ACC112 (cell line): ENCODE measurements around the gene CCDC172.

ENCODE experiments used
- H2AFZ ChIP-seq: fragments of 200-600 bp; sonication (generic); one replicate; pipeline ENCODE4 v1.6.0; 2017; ENCODE audit warnings: antibody characterized with exemption, low read length; ENCODE audit not compliant: unreplicated experiment
- H3K27ac ChIP-seq: fragments of 200-600 bp; sonication (generic); 2 replicates; pipeline ENCODE4 v1.5.1; 2014; ENCODE audit warnings: low read depth, mild to moderate bottlenecking, antibody characterized with exemption, low read length, moderate library complexity
- H3K27me3 ChIP-seq: fragments of 200-600 bp; sonication (generic); 2 replicates; pipeline ENCODE4 v1.6.1; 2014; ENCODE audit warnings: mild to moderate bottlenecking, antibody characterized with exemption, low read length, moderate library complexity, mixed read lengths; ENCODE audit not compliant: insufficient read depth
- H3K36me3 ChIP-seq: fragments of 200-600 bp; sonication (generic); 2 replicates; pipeline ENCODE4 v1.6.1; 2016; ENCODE audit warnings: mild to moderate bottlenecking, antibody characterized with exemption, low read length, moderate library complexity, mixed read lengths; ENCODE audit not compliant: insufficient read depth
- H3K4me1 ChIP-seq: fragments of 200-600 bp; sonication (generic); one replicate; pipeline ENCODE4 v1.6.1; 2016; ENCODE audit warnings: low read length, mixed read lengths; ENCODE audit not compliant: insufficient read depth, unreplicated experiment, control insufficient read depth
- H3K4me3 ChIP-seq: fragments of 200-600 bp; sonication (generic); 2 replicates; pipeline ENCODE4 v1.5.1; 2014; ENCODE audit warnings: mild to moderate bottlenecking, low read depth, low read length
- H3K79me2 ChIP-seq: fragments of 200-600 bp; sonication (generic); one replicate; pipeline ENCODE4 v1.6.0; 2016; ENCODE audit warnings: low read length; ENCODE audit not compliant: control insufficient read depth, unreplicated experiment, insufficient read depth

CCDC172 gene

DNA sequence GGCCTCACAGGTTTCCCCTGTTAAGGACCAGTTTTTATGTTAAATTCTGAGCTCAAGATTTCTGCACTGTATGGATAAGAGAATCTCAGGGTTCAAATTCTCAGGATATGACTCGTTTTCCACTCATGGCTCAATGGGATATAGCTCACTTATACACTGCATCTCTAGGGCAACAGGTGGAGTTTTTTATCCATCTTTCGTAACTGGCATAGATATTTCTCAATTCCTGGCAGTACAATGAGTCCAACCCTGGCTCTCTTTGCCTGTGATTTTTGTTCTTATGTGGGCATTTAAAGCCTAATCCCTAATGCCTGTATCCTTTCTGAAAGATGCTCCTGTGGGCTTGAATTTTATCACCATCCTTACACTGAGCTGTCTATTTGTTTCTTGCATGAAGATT is 7.6 kb downstream of the CCDC172 start:
- no peaks in the 10 kb centered on the region for H3K36me3 ChIP-seq
- H2AFZ ChIP-seq, result no peak overlapping the region
- no peaks in the 10 kb centered on the region for H3K4me1 ChIP-seq
- H3K27me3 ChIP-seq, result no peaks in the 10 kb centered on the region
- no peaks in the 10 kb centered on the region for H3K79me2 ChIP-seq
- no peak overlapping the region for H3K27ac ChIP-seq
- H3K4me3 ChIP-seq, result no peak overlapping the region

DNA sequence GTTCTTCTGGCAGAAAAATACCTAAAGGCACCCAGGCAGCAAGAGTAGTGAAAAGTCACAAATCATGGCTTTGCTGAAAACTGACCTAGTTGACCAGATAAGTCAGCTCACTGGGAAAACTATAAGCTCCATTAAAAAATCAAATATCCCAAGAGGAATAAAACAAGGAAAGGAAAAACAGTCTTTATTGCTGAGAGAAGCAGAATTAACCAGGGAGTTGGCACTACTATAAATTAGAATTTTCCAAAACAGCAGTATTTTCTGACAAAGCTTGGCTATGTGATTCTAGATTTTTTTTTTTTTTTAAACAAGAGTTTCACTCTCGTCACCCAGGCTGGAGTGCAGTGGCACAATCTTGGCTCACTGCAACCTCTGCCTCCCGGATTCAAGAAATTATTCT is 12.6 kb downstream of the CCDC172 start:
- no peaks in the 10 kb centered on the region for H3K4me1 ChIP-seq
- H3K4me3 ChIP-seq, result no peak overlapping the region
- H3K79me2 ChIP-seq, result no peaks in the 10 kb centered on the region
- H3K27me3 ChIP-seq, result no peaks in the 10 kb centered on the region
- no peaks in the 10 kb centered on the region for H3K36me3 ChIP-seq
- H3K27ac ChIP-seq, result no peak overlapping the region
- H2AFZ ChIP-seq, result no peak overlapping the region

DNA sequence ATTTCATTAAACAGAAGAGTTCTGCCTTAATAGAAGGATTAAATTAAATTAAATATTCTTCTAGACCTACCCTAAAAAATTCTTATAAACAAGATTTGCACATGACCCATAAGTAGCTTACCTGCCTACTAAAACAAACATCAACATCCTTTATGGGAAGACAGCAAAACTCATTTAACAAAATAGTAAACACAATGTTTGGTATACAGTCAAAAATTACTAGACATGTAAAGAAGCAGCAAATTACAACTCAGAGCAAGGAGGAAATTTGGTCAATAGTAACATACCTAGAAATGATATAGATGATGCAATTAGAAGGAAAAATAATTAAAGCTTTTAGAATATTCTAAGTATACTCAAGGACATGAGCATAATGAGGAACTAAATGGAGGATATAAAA is 27.9 kb downstream of the CCDC172 start:
- Histone ChIP-seq H3K27ac (no peak overlapping the region), H3K4me1 (no peaks in the 10 kb centered on the region), H3K27me3 (peaks cover 5% of the 10 kb centered on the region; the same call in 1 of the 2 replicates), H2AFZ (no peak overlapping the region), H3K79me2 (no peaks in the 10 kb centered on the region), H3K4me3 (no peak overlapping the region), H3K36me3 (no peaks in the 10 kb centered on the region)

GRCh38 chr10:116353817-116354216 is 29.6 kb downstream of the CCDC172 start:
- H3K4me3 ChIP-seq, result no peak overlapping the region
- H3K79me2 ChIP-seq, result no peaks in the 10 kb centered on the region
- no peak overlapping the region for H2AFZ ChIP-seq
- H3K4me1 ChIP-seq, result no peaks in the 10 kb centered on the region
- no peaks in the 10 kb centered on the region for H3K36me3 ChIP-seq
- peaks cover 5% of the 10 kb centered on the region; the same call in 1 of the 2 replicates for H3K27me3 ChIP-seq
- H3K27ac ChIP-seq, result no peak overlapping the region

DNA sequence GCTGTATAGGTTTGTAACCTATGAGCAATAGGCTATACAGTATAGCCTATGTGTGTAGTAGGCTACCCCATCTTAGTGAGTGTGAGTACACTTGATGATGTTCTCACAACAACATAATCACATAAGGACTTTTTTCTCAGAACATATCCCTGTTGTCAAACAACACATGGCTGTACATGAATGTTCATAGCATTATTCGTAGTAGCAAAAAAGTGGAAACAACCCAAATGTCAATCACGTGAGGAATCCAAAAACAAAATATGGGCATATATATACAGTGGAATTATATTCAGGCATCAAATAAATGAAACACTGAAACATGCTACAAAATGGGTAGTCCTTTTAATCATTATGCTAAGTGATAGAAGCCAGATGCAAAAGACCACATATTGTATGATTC is 31.1 kb downstream of the CCDC172 start:
- Histone ChIP-seq H3K79me2 (no peaks in the 10 kb centered on the region), H3K4me3 (no peak overlapping the region), H2AFZ (no peak overlapping the region)

GRCh38 chr10:116356833-116357232 is 32.6 kb downstream of the CCDC172 start:
- no peaks in the 10 kb centered on the region for H3K27me3 ChIP-seq
- H3K4me1 ChIP-seq, result no peaks in the 10 kb centered on the region
- no peak overlapping the region for H3K4me3 ChIP-seq
- no peak overlapping the region for H2AFZ ChIP-seq
- H3K27ac ChIP-seq, result no peak overlapping the region
- H3K36me3 ChIP-seq, result no peaks in the 10 kb centered on the region
- no peaks in the 10 kb centered on the region for H3K79me2 ChIP-seq

More for the DNA sequence above, 31.1 kb downstream of the CCDC172 start:
- Histone ChIP-seq H3K27me3 (no peaks in the 10 kb centered on the region), H3K36me3 (no peaks in the 10 kb centered on the region), H3K27ac (no peak overlapping the region), H3K4me1 (no peaks in the 10 kb centered on the region)

DNA sequence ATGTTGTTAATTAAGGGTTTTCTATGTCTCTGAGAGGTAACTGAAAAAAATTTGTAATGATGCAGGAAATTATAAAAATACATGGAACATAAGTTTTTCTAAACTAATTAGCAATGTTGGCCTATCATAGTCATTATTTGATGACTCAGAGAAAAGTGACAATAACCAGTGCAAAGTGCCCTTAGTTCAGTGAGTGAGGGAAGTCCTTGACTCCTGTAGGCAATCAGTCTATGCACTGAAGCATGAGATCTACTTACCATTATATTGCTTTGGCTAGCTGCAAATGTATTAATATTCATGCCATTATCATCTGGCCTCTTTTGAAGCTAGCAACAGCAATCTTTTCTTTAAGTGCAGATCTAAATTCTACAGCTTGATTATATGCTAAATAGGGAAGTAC is 40.6 kb downstream of the CCDC172 start:
- Histone ChIP-seq H2AFZ (no peak overlapping the region), H3K4me3 (no peak overlapping the region), H3K27ac (no peak overlapping the region), H3K27me3 (no peaks in the 10 kb centered on the region), H3K36me3 (no peaks in the 10 kb centered on the region), H3K79me2 (no peaks in the 10 kb centered on the region), H3K4me1 (no peaks in the 10 kb centered on the region)

DNA sequence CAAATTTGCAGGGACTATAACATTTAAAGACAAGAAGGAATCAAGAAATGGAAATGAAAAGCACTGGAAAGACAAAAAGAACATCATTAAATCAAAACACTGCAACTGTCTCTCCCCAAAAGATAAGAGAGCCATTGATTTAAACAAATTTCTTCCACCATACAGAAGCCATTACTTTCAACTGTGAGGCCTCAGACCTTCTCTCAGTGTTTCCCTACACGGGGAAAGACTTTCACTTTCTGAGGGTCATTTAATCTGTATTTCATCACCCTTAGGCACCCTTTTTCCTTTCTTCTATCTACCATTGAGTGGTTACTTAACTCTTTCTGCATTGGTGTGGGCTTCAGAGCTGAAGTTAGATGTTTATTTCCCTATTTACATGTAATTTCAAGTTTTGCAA is 47.5 kb downstream of the CCDC172 start:
- no peaks in the 10 kb centered on the region for H3K27me3 ChIP-seq
- H2AFZ ChIP-seq, result peak overlapping the region; percentile 70
- no peaks in the 10 kb centered on the region for H3K79me2 ChIP-seq
- H3K36me3 ChIP-seq, result no peaks in the 10 kb centered on the region
- peak overlapping the region; percentile 75 for H3K4me3 ChIP-seq
- H3K27ac ChIP-seq, result peak overlapping the region; percentile 19; the same call in 1 of the 2 replicates
- no peaks in the 10 kb centered on the region for H3K4me1 ChIP-seq

- H3K79me2 ChIP-seq, result no peaks in the 10 kb centered on the region
- no peak overlapping the region for H3K4me3 ChIP-seq
- H3K4me1 ChIP-seq, result no peaks in the 10 kb centered on the region
- H3K27ac ChIP-seq, result no peak overlapping the region
- no peak overlapping the region for H2AFZ ChIP-seq
- no peaks in the 10 kb centered on the region for H3K36me3 ChIP-seq
- no peaks in the 10 kb centered on the region for H3K27me3 ChIP-seq
Observed at GRCh38 chr10:116382290-116382689, 58.0 kb downstream of the CCDC172 start.

- H3K27me3 ChIP-seq, result 0 out of 2 replicates have a peak, but pooled peaks cover 6% of the 10 kb centered on the region
- H3K4me3 ChIP-seq, result no peak overlapping the region
- no peak overlapping the region for H3K27ac ChIP-seq
- no peaks in the 10 kb centered on the region for H3K36me3 ChIP-seq
- H3K4me1 ChIP-seq, result no peaks in the 10 kb centered on the region
- H3K79me2 ChIP-seq, result no peaks in the 10 kb centered on the region
- H2AFZ ChIP-seq, result no peak overlapping the region
Observed at GRCh38 chr10:116385311-116385710, 61.1 kb downstream of the CCDC172 start.

GRCh38 chr10:116385994-116386809 is 62.0 kb downstream of the CCDC172 start:
- H3K36me3 ChIP-seq, result no peaks in the 10 kb centered on the region
- no peak overlapping the region for H3K4me3 ChIP-seq
- H3K27ac ChIP-seq, result no peak overlapping the region
- H3K4me1 ChIP-seq, result no peaks in the 10 kb centered on the region
- no peak overlapping the region for H2AFZ ChIP-seq
- no peaks in the 10 kb centered on the region for H3K79me2 ChIP-seq
- peaks cover 14% of the 10 kb centered on the region; the same call in 1 of the 2 replicates for H3K27me3 ChIP-seq
